GM18907 (cell line): Measurements from ENCODE around the gene OR52E5.

Source experiments
- ATAC-seq: cut with Tn5 transposase; IDR thresholded peaks from one replicate; pipeline ENCODE4 v1.9.1; 2021; ENCODE audit warnings: mild to moderate bottlenecking, moderate library complexity; ENCODE audit not compliant: unreplicated experiment

OR52E5 gene

GRCh38 chr11:5932671-5933070, 39.7 kb downstream of the OR52E5 start:
- ATAC-seq, result no peak

GRCh38 chr11:5933116-5933515, 40.1 kb downstream of the OR52E5 start:
- no peak for ATAC-seq

GRCh38 chr11:5937868-5938602, 45.0 kb downstream of the OR52E5 start:
- ATAC-seq, result no peak

- no peak for ATAC-seq
Observed at GRCh38 chr11:5938603-5938965, 45.6 kb downstream of the OR52E5 start.

- no peak for ATAC-seq
Observed at GRCh38 chr11:5940748-5941147, 47.7 kb downstream of the OR52E5 start.

GRCh38 chr11:5941951-5942350, 48.9 kb downstream of the OR52E5 start, which contains the start of gene OR56A3:
Gene OR56A3, plus strand, starts transcription at chr11:5942251. Its CDS starts 5,096 bp downstream, at chr11:5947347.
- no peak for ATAC-seq
